Coronary artery (tissue), 2 donors: ENCODE data around the gene RFT1.
A peak's percentile ranks its signal among the peaks of the same experiment; 100 is the strongest.

ENCODE experiments used
- DNase-seq: peaks from one replicate; pipeline ENCODE4 v3.0.0-alpha.2; 2017; ENCODE audit warnings: low spot score
- H3K27ac ChIP-seq, 2 donors: fragments of 200-600 bp; sonication (generic); one replicate each; pipeline ENCODE4 v1.5.1; 2016 to 2019
- H3K4me3 ChIP-seq: fragments of 200-600 bp; sonication (generic); 2 replicates; pipeline ENCODE4 v1.5.1; 2016; ENCODE audit warnings: mild to moderate bottlenecking, moderate library complexity
- CTCF ChIP-seq: fragments of 200-600 bp; sonication (generic); IDR thresholded peaks from one replicate; pipeline ENCODE4 v1.5.1; 2019; ENCODE audit warnings: antibody characterized with exemption

The RFT1 gene

GRCh38 chr3:53157974-53158580, 27.8 kb upstream of the RFT1 start:
- no peak for DNase-seq
- no peak for TF ChIP-seq CTCF
- H3K27ac ChIP-seq, result no peak overlapping the region
- no peak overlapping the region for H3K4me3 ChIP-seq

- TF ChIP-seq CTCF, result no peak
- DNase-seq, result no peak
- H3K27ac ChIP-seq, result no peak overlapping the region
- H3K4me3 ChIP-seq, result peak overlapping the region; percentile 21
These were observed 26.2 kb upstream of the RFT1 start for GRCh38 chr3:53156368-53156834.

- no peak for TF ChIP-seq CTCF
- no peak overlapping the region for H3K4me3 ChIP-seq
- H3K27ac ChIP-seq, result no peak overlapping the region
- no peak for DNase-seq
These were observed 25.5 kb upstream of the RFT1 start for GRCh38 chr3:53155760-53156159.

GRCh38 chr3:53154881-53155285, 24.6 kb upstream of the RFT1 start:
- TF ChIP-seq CTCF, result no peak

GRCh38 chr3:53153980-53154379, 23.7 kb upstream of the RFT1 start:
- no peak for DNase-seq
- TF ChIP-seq CTCF, result no peak
- Histone ChIP-seq H3K27ac (no peak overlapping the region), H3K4me3 (no peak overlapping the region)

More at GRCh38 chr3:53154881-53155285, 24.6 kb upstream of the RFT1 start:
- no peak for DNase-seq
- Histone ChIP-seq H3K4me3 (no peak overlapping the region), H3K27ac (no peak overlapping the region)

- Histone ChIP-seq H3K4me3 (no peak overlapping the region), H3K27ac (no peak overlapping the region)
- no peak for DNase-seq
- TF ChIP-seq CTCF, result no peak
These were observed 23.1 kb upstream of the RFT1 start for GRCh38 chr3:53153264-53153823.
